PC-9 (cell line): ENCODE data around the gene ZNF280A. TPM values are rescaled to one million over a fixed set of nuclear protein-coding genes. Genes with fewer than 3 reads are reported as not detected.

Experiments
- BruUV-seq: library from RNA; stranded (reverse); fragments of 400-500 nt; replicated peaks from 2 replicates; lab custom pipeline; 2021; lab: Mats Ljungman, UMichigan
- CTCF ChIA-PET: fragments of 300-600 bp; sonication (Branson Sonifier 250); formaldehyde crosslinking; loops from one replicate; lab custom pipeline; 2022; ENCODE audit warnings: antibody characterized with exemption; lab: Charles Lee
- POLR2A ChIA-PET: fragments of 300-600 bp; sonication (Branson Sonifier 250); formaldehyde crosslinking; loops from one replicate; lab custom pipeline; 2022; ENCODE audit warnings: antibody characterized with exemption; ENCODE audit not compliant: unreplicated experiment; lab: Charles Lee
- DNase-seq, 2 experiments: peaks; one replicate each; pipeline versions ENCODE4 v3.0.0 to v3.0.0-alpha.2; 2015 to 2022; ENCODE audit warnings: mixed read lengths in 1 of 2
- H2AFZ ChIP-seq: fragments of 200-600 bp; sonication (generic); 2 replicates; pipeline ENCODE4 v1.8.1; 2017; ENCODE audit warnings: antibody characterized with exemption
- H3F3A ChIP-seq: fragments of 200-600 bp; sonication (generic); 2 replicates; pipeline ENCODE4 v1.8.1; 2017; ENCODE audit warnings: antibody characterized with exemption, mild to moderate bottlenecking, low read depth; ENCODE audit not compliant: insufficient read depth
- H3K27ac ChIP-seq: fragments of 200-600 bp; sonication (generic); 2 replicates; pipeline ENCODE4 v1.6.1; 2016; ENCODE audit warnings: mixed run types
- H3K27me3 ChIP-seq: fragments of 200-600 bp; sonication (generic); 2 replicates; pipeline ENCODE4 v1.6.1; 2016; ENCODE audit warnings: low read depth, mixed run types; ENCODE audit not compliant: insufficient read depth
- H3K36me3 ChIP-seq: fragments of 200-600 bp; sonication (generic); 2 replicates; pipeline ENCODE4 v1.6.1; 2016; ENCODE audit warnings: low read depth, mixed run types
- H3K4me1 ChIP-seq: fragments of 200-600 bp; sonication (generic); replicated peaks from 2 replicates; pipeline ENCODE4 v1.6.1; 2016; ENCODE audit warnings: mixed run types; ENCODE audit not compliant: insufficient read depth
- H3K4me2 ChIP-seq: fragments of 200-600 bp; sonication (generic); 2 replicates; pipeline ENCODE4 v1.6.1; 2017; ENCODE audit warnings: mixed run types
- H3K4me3 ChIP-seq: fragments of 200-600 bp; sonication (generic); 2 replicates; pipeline ENCODE4 v1.6.1; 2016; ENCODE audit warnings: mixed run types
- H3K79me2 ChIP-seq: fragments of 200-600 bp; sonication (generic); 2 replicates; pipeline ENCODE4 v1.6.1; 2017; ENCODE audit warnings: low read depth, mixed run types
- H3K9me2 ChIP-seq: fragments of 200-600 bp; sonication (generic); 2 replicates; pipeline ENCODE4 v1.8.1; 2017; ENCODE audit warnings: mild to moderate bottlenecking; ENCODE audit not compliant: insufficient read depth
- H3K9me3 ChIP-seq: fragments of 200-600 bp; sonication (generic); 2 replicates; pipeline ENCODE4 v1.8.1; 2016; ENCODE audit warnings: low read depth; ENCODE audit not compliant: insufficient read depth
- H4K20me1 ChIP-seq: fragments of 200-600 bp; sonication (generic); 2 replicates; pipeline ENCODE4 v1.8.1; 2017; ENCODE audit not compliant: insufficient read depth
- CTCF ChIP-seq: fragments of 200-600 bp; sonication (generic); conservative IDR thresholded peaks from 2 replicates; pipeline ENCODE4 v1.6.1; 2017; ENCODE audit warnings: mixed run types, antibody characterized with exemption, mild to moderate bottlenecking, moderate library complexity
- EZH2 ChIP-seq: fragments of 200-600 bp; sonication (generic); IDR thresholded peaks from 2 replicates; pipeline ENCODE4 v1.8.0; 2017; ENCODE audit warnings: antibody characterized with exemption, low read depth
- intact Hi-C: fragments of 100-400 bp; cut with micrococcal nuclease; formaldehyde crosslinking; loops from one replicate; pipeline ENCODE4 v1.10.0; 2022; ENCODE audit not compliant: unreplicated experiment
- total RNA-seq: library from RNA; stranded (reverse); gene quantifications from 2 replicates; pipeline ENCODE4 v1.2.3, GENCODE V29; 2021

Gene ZNF280A
- total RNA-seq, 1 experiment from 2014 or later: not detected

GRCh38 chr22:22556578-22556977, 36.5 kb upstream of the ZNF280A start:
- Histone ChIP-seq H3K4me1 (no peaks in the 10 kb centered on the region), H2AFZ (no peak overlapping the region), H3K36me3 (no peaks in the 10 kb centered on the region), H3K9me2 (no peaks in the 10 kb centered on the region), H3K4me3 (no peak overlapping the region), H3K27me3 (no peaks in the 10 kb centered on the region), H4K20me1 (no peaks in the 10 kb centered on the region), H3F3A (no peaks in the 10 kb centered on the region), H3K79me2 (no peaks in the 10 kb centered on the region), H3K4me2 (no peak overlapping the region), H3K9me3 (no peaks in the 10 kb centered on the region), H3K27ac (no peak overlapping the region)
- no peak for DNase-seq
- intact Hi-C loops: no loop called here
- BruUV-seq: no TSS peak
- ChIA-PET CTCF (no interaction called here), POLR2A (no interaction called here)
- no peak for TF ChIP-seq EZH2
- TF ChIP-seq CTCF: no peak

GRCh38 chr22:22555596-22555995, 35.5 kb upstream of the ZNF280A start:
- intact Hi-C loops: no loop called here
- H3K27me3 ChIP-seq: no peaks in the 10 kb centered on the region
- ChIA-PET POLR2A (no interaction called here), CTCF (no interaction called here)
- H3K9me3 ChIP-seq: no peaks in the 10 kb centered on the region
- no peak overlapping the region for H3K4me3 ChIP-seq
- H3K4me2 ChIP-seq: no peak overlapping the region
- H3K4me1 ChIP-seq: no peaks in the 10 kb centered on the region
- H3K9me2 ChIP-seq: no peaks in the 10 kb centered on the region
- no peak overlapping the region for H2AFZ ChIP-seq
- H3K27ac ChIP-seq: no peak overlapping the region
- no peaks in the 10 kb centered on the region for H4K20me1 ChIP-seq
- H3K79me2 ChIP-seq: no peaks in the 10 kb centered on the region
- no TSS peak for BruUV-seq
- TF ChIP-seq EZH2 (no peak), CTCF (no peak)
- H3F3A ChIP-seq: no peaks in the 10 kb centered on the region
- H3K36me3 ChIP-seq: no peaks in the 10 kb centered on the region
- DNase-seq: no peak

- BruUV-seq: no TSS peak
- Histone ChIP-seq H3K9me3 (no peaks in the 10 kb centered on the region), H2AFZ (no peak overlapping the region), H3K4me2 (no peak overlapping the region), H3K4me3 (no peak overlapping the region), H3K27ac (no peak overlapping the region), H3K79me2 (no peaks in the 10 kb centered on the region), H3K36me3 (no peaks in the 10 kb centered on the region), H3F3A (no peaks in the 10 kb centered on the region), H4K20me1 (no peaks in the 10 kb centered on the region), H3K4me1 (no peaks in the 10 kb centered on the region), H3K27me3 (peaks cover 5% of the 10 kb centered on the region; the same call in 1 of the 2 replicates), H3K9me2 (no peaks in the 10 kb centered on the region)
- ChIA-PET CTCF (interaction anchor here (0.6 kb wide), 1 partner anchor 483 kb away, joined by 3 read pairs; no protein-coding TSS in a partner anchor), POLR2A (no interaction called here)
- intact Hi-C loops: no loop called here
- no peak for TF ChIP-seq EZH2
- no peak for TF ChIP-seq CTCF
- no peak for DNase-seq
These were observed 34.7 kb upstream of the ZNF280A start for GRCh38 chr22:22554587-22555284.
